ENCODE data around the gene RIMBP2.
A peak's percentile ranks its signal among the peaks of the same experiment; 100 is the strongest.
"Not testable (repeated sequence)": the region's sequence is repeated elsewhere in the genome, so short reads cannot be mapped to it uniquely, and the experiment has no call there.

The RIMBP2 gene

GRCh38 chr12:130715998-130716968, at the start of gene RIMBP2:
RIMBP2 (minus strand) TSS chr12:130716299; CDS start chr12:130479013, 237,286 bp downstream.
- no peak for DNase-seq (ENCODE audit: insufficient read length, low spot score)
- FAIRE-seq = no peak

- FAIRE-seq (peak; percentile 45), DNase-seq (ENCODE audit: insufficient read length, low spot score) (no peak)
Observed at GRCh38 chr12:130765186-130765659, 49.1 kb upstream of the RIMBP2 start.

DNA sequence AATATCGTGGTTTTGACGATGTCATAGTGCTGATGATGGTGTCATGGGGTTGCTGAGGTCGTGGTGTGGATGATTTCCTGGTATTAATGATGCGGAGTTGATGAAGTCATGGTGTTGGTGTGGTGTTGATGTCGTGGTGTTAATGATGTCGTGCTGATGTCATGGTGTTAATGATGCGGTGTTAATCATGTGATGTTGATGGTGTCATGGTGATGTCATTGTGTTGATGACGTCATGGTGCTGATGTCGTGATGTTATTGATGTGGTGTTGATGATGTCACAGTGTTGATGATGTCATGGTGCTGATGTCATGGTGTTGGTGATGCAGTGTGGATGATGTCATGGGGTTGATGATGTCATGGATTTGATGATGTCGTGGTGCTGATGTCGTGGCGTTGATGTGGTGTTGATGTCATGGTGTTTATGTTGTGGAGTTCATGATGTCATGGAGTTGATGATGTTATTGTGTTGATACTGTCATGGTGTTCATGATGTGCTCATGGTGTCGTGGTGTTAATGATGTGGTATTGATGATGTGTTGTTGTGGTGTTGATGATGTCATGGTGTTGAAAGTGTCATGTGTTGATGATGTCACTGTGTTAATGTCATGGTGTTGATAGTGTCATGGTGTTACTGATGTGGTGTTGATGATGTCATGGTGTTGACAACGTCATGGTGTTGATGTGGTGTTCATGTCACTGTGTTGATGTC, 48.5 kb upstream of the RIMBP2 start:
- no peak for FAIRE-seq

DNA sequence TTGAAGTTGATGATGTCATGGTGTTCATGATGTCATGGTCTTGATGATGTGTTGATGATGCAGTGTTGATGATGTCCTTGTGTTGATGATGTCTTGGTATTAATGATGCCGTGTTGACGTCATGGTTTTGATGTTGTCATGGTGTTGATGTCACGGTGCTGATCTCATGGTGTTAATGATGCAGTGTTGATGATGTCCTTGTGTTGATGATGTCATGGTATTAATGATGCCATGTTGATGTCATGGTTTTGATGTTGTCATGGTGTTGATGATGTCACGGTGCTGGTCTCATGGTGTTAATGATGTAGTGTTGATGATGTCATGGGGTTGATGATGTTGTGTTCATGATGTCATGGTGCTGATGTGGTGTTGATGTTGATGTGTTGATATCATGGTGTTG, 48.0 kb upstream of the RIMBP2 start:
- DNase-seq (ENCODE audit: insufficient read length, low spot score) (no peak), FAIRE-seq (no peak)

More for the DNA sequence above, 48.5 kb upstream of the RIMBP2 start:
- no peak for DNase-seq (ENCODE audit: insufficient read length, low spot score)

DNA sequence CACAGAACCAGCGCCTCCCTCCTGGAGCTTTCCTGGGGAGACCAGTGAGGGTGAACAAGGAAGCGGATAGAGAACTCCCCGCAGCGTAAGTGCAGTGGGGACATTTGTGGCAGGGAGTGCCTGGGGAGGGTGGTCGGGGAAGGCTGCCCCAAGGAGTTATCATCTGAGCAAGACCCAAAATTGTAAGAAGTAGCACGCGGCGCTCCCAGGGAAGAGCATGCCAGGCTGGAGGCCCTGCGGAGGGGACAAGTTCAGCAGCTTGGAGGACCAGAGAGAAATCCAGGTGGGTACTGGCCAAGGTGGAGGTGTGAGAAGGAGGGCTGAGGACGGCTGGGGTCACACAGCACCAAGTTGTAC, 46.2 kb upstream of the RIMBP2 start:
- DNase-seq (ENCODE audit: insufficient read length, low spot score) (no peak), FAIRE-seq (no peak)

DNA sequence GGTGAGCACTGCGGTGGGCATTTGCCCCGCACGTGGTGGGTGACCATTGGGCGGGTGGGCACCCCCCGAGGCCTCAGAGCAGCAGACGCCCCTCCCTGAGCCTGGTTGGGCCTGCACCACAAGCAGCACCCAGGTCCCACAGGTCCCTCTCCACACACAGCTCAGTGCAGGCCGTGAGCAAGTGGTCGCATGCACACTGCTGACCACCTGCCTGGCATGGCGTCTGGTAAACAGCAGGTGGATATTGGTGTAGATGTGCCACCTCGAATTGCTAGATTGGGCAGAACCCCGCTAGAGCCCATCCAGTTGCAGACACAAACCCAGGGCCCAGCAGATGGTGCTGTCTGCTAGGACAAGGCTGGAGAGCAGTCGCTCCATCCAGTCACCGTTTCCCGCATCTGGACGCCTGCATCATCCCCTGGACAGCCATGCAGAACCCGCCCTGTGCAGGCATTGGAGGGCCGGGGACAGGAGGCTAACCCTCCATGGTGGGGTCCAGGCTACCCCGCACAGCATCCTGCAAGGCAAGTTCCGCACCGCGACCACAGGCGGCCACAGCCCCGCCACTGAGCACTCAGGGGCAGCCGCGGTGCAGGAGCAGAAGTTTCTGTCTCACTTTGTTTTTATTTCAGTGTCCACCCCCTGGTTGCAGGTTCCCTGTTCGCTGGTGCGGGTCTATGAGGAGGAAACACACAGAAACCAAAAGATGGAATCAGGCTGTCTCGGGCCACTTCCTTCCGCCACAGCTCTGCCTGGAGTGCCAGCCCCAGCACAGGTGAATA, 45.6 kb upstream of the RIMBP2 start:
- FAIRE-seq (no peak), DNase-seq (ENCODE audit: insufficient read length, low spot score) (peak; percentile 47)

GRCh38 chr12:130754234-130754901, 38.3 kb upstream of the RIMBP2 start:
- DNase-seq (ENCODE audit: insufficient read length, low spot score) (no peak), FAIRE-seq (no peak)

- FAIRE-seq (no peak), DNase-seq (ENCODE audit: insufficient read length, low spot score) (no peak)
Observed at GRCh38 chr12:130752692-130753230, 36.7 kb upstream of the RIMBP2 start.

DNA sequence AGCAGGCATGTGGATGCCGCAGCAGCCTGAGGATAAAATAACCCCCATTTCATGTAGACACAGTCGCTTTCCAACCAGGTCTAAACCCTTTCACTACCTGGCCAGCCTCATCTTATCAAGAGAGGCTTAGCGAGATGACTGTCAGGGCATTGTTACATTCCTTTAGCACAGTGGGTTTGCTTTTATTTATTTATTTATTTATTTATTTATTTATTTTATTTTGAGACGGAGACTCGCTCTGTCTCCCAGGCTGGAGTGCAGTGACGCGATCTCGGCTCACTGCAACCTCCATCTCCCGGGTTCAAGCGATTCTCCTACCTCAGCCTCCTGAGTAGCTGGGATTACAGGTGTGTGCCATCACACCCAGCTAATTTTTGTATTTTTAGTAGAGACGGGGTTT, 35.9 kb upstream of the RIMBP2 start:
- DNase-seq (ENCODE audit: insufficient read length, low spot score); FAIRE-seq: not testable (repeated sequence)

GRCh38 chr12:130748786-130749185, 32.7 kb upstream of the RIMBP2 start:
- no peak for DNase-seq (ENCODE audit: insufficient read length, low spot score)
- FAIRE-seq = no peak

DNA sequence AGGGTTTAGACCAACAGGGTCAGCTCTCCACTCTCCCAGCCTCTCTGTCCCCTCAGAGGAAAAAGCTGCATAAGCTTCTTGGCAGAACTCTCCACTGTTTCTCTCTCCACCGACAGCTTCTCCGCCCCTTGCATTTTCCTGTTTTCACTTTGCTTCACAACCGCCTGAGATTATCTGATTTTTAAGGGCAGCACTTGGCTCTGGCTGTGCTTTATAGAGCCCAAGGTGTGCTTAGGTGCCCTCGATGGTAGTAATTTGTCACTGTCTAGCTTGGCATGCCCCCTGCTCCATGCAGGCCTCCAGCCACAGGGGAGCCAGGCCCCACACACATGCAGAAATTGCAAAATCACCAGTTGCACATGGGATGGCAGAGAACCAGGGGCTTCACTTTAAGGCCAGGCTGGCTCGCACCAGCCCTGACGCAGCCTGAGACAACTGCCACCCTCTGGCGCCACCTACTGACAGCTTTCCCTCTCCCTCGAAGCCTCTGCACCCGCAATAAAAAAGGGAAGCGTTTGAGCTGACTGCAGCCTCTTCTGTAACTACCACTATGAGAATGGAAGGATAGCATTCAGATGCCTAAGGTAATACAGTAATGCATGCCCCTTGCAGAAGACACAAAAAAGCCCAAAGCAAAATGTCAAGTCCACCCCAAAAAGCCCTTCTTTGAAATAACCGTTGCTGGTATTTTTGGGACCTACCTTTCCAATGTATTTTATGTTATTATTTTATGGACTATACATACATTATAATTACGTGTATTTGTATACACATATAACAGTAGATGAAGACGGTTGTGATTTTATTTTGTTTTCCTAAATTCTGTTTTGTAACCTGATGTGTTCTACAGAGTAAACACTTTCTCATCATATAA, 32.0 kb upstream of the RIMBP2 start:
- FAIRE-seq = peak; percentile 66

GRCh38 chr12:130746546-130746945, 30.4 kb upstream of the RIMBP2 start:
- no peak for FAIRE-seq

More for the DNA sequence above, 32.0 kb upstream of the RIMBP2 start:
- peak; percentile 58 for DNase-seq (ENCODE audit: insufficient read length, low spot score)

GRCh38 chr12:130745921-130746320, 29.8 kb upstream of the RIMBP2 start:
- DNase-seq (ENCODE audit: insufficient read length, low spot score) (no peak), FAIRE-seq (no peak)

More at GRCh38 chr12:130746546-130746945, 30.4 kb upstream of the RIMBP2 start:
- no peak for DNase-seq (ENCODE audit: insufficient read length, low spot score)

DNA sequence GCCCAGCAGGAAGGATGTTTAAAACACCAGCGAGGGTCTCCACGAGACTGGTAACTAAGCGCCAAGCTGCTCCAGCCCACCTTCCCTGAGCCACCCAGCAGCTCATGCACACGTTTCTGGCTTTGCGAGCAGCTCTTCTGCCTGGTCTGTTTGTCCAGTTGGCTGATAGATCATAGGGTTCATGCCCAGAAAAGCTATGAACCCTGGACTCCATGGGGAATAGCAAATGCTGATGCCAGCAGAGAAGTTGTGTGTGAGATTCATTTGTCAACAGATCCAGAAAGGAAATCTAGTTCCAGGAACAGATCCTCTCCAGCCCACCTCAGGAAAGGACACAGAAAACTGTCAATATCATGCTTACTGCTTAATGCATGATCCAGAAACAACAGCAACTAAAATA, 28.2 kb upstream of the RIMBP2 start:
- FAIRE-seq = no peak

DNA sequence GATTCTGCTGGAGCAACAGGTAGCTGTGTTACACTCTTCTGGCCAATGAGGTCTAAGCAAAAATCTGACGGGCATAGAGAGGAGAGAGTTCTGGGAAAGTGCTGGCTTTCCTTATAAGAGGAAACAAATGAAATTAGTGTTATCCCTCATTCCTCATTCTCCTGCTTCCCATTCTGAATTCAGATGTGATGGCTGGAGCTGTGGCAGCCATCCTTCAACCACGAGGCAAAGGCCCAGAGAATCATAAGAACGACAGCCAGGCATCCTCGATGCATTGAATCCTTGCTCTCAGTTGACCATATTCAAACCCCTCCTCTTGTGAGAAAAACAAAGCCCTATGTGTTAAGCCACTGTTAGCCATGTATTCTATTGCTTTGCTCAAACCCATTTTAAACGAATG, 27.5 kb upstream of the RIMBP2 start:
- no peak for FAIRE-seq
- no peak for DNase-seq (ENCODE audit: insufficient read length, low spot score)

More for the DNA sequence above, 28.2 kb upstream of the RIMBP2 start:
- DNase-seq (ENCODE audit: insufficient read length, low spot score) = no peak

DNA sequence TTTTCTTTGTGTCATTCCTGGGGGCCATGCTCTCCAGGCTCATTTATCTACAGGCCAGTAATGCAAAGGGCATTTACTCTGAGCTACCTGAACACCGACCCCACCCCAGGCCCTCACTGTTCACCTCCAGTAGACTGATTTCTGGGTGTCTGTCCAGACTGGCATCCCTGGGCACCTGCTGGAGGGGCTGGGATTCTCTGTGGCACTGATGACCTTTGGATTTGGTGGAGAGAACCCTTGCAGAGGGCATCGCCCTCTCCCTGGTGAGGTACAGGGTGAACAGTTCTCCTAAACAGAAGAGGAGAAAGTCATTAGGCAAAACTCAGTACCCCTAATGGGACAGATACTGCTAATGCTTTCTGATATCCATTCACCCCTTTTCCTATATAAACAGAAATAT, 27.1 kb upstream of the RIMBP2 start:
- no peak for DNase-seq (ENCODE audit: insufficient read length, low spot score)
- FAIRE-seq = no peak

DNA sequence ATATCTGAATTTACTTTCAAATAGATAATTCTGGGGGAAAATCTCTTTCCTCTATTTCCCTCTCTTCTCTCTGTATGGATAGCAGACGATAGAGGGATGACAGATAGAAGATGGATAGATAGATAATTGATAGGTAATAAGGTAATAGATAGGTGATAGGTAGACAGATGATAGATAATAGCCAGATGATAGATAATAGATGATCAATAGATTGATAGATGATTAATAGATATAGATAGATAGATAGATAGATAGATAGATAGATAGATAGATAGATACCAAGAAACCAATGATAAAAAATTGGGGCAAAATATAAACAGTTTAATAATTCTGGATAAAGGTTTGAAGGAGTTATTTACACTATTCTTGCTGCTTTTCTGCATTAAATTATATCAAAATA, 26.6 kb upstream of the RIMBP2 start:
- FAIRE-seq = no peak
- no peak for DNase-seq (ENCODE audit: insufficient read length, low spot score)

- DNase-seq (ENCODE audit: insufficient read length, low spot score) (no peak), FAIRE-seq (no peak)
Observed at GRCh38 chr12:130742112-130742511, 26.0 kb upstream of the RIMBP2 start.

GRCh38 chr12:130739571-130739970, 23.5 kb upstream of the RIMBP2 start:
- no peak for FAIRE-seq
- no peak for DNase-seq (ENCODE audit: insufficient read length, low spot score)
